Measurements from ENCODE around the gene ZNF471. TPM values are rescaled to one million over a fixed set of nuclear protein-coding genes. Genes with fewer than 3 reads are reported as not detected.
A peak's percentile ranks its signal among the peaks of the same experiment; 100 is the strongest.

Gene ZNF471
- total RNA-seq, 3 donors from 2014 or later = 5.9 to 12.0 (median 8.2) TPM

GRCh38 chr19:56547535-56547934 is 39.9 kb downstream of the ZNF471 start:
- H3K4me3 ChIP-seq = no peak overlapping the region
- DNase-seq (ENCODE audit: low spot score in 2 of 2) = no peak
- H3K27ac ChIP-seq = no peak overlapping the region
- intact Hi-C loops (cut with DNase I; ENCODE audit: low total_unique reads) = no loop called here
- peaks cover 70 to 98% of the 10 kb centered on the region in 2 donors for H3K9me3 ChIP-seq
- no peaks in the 10 kb centered on the region for H3K4me1 ChIP-seq
- H3K27me3 ChIP-seq = no peaks in the 10 kb centered on the region
- TF ChIP-seq POLR2A (IDR thresholded peaks at IDR 0.05) (no peak), POLR2AphosphoS5 (IDR thresholded peaks at IDR 0.05) (no peak)
- TF ChIP-seq, protein P1, sequence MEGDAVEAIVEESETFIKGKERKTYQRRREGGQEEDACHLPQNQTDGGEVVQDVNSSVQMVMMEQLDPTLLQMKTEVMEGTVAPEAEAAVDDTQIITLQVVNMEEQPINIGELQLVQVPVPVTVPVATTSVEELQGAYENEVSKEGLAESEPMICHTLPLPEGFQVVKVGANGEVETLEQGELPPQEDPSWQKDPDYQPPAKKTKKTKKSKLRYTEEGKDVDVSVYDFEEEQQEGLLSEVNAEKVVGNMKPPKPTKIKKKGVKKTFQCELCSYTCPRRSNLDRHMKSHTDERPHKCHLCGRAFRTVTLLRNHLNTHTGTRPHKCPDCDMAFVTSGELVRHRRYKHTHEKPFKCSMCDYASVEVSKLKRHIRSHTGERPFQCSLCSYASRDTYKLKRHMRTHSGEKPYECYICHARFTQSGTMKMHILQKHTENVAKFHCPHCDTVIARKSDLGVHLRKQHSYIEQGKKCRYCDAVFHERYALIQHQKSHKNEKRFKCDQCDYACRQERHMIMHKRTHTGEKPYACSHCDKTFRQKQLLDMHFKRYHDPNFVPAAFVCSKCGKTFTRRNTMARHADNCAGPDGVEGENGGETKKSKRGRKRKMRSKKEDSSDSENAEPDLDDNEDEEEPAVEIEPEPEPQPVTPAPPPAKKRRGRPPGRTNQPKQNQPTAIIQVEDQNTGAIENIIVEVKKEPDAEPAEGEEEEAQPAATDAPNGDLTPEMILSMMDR (IDR thresholded peaks at IDR 0.05) = no peak
- peaks cover 46% of the 10 kb centered on the region for H3K36me3 ChIP-seq

GRCh38 chr19:56554272-56554869 is 46.7 kb downstream of the ZNF471 start:
- H3K4me1 ChIP-seq = no peaks in the 10 kb centered on the region
- no peaks in the 10 kb centered on the region for H3K27me3 ChIP-seq
- no peak overlapping the region for H3K27ac ChIP-seq
- H3K9me3 ChIP-seq = peaks cover 77 to 98% of the 10 kb centered on the region in 2 donors
- DNase-seq (ENCODE audit: low spot score in 2 of 2) = no peak
- peaks cover 32% of the 10 kb centered on the region for H3K36me3 ChIP-seq
- TF ChIP-seq POLR2AphosphoS5 (IDR thresholded peaks at IDR 0.05) (no peak), POLR2A (IDR thresholded peaks at IDR 0.05) (no peak)
- TF ChIP-seq, protein P1 (IDR thresholded peaks at IDR 0.05) = no peak
- H3K4me3 ChIP-seq = peak overlapping the region in 1 of 3 donors; percentile 19
- intact Hi-C loops (cut with DNase I; ENCODE audit: low total_unique reads) = no loop called here

GRCh38 chr19:56562766-56563165 is 55.1 kb downstream of the ZNF471 start:
- Histone ChIP-seq H3K4me1 (no peaks in the 10 kb centered on the region), H3K4me3 (no peak overlapping the region), H3K36me3 (no peaks in the 10 kb centered on the region), H3K9me3 (peaks cover 76 to 79% of the 10 kb centered on the region in 2 donors), H3K27me3 (no peaks in the 10 kb centered on the region), H3K27ac (no peak overlapping the region)
- intact Hi-C loops (cut with DNase I; ENCODE audit: low total_unique reads) = no loop called here
- no peak for DNase-seq (ENCODE audit: low spot score in 2 of 2)
- TF ChIP-seq POLR2AphosphoS5 (IDR thresholded peaks at IDR 0.05) = no peak
- no peak for TF ChIP-seq POLR2A (IDR thresholded peaks at IDR 0.05)
- TF ChIP-seq, protein P1 (IDR thresholded peaks at IDR 0.05) = no peak

DNA sequence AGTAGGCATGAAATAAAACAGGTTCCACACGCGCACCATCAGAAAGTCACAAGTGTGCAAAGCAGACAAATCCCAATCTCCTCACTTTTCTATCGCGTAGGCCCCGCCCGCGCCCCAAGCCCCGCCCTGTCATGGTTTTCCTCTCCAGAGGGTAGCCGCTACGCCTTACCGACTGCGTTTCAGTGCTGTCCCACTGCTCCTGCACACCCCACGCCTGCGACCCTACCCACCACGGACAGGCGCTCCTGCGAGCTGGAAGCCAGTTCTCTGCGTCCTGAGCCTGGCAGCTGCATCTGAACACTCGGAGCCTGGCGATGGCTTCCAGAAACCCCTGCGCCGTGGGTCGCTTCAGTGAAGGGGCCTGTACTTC is 59.2 kb downstream of the ZNF471 start:
- Histone ChIP-seq H3K27ac (peak overlapping the region; percentile 74 to 87), H3K9me3 (peaks cover 74 to 75% of the 10 kb centered on the region in 2 donors), H3K27me3 (no peaks in the 10 kb centered on the region), H3K4me3 (peak overlapping the region; percentile 82 to 96 (median 90)), H3K36me3 (peaks cover 8% of the 10 kb centered on the region), H3K4me1 (no peaks in the 10 kb centered on the region)
- peak; percentile 20 to 52 for DNase-seq (ENCODE audit: low spot score in 2 of 2)
- intact Hi-C loops (cut with DNase I; ENCODE audit: low total_unique reads) = no loop called here
- no peak for TF ChIP-seq POLR2AphosphoS5 (IDR thresholded peaks at IDR 0.05)
- TF ChIP-seq, protein P1 (IDR thresholded peaks at IDR 0.05) = no peak
- TF ChIP-seq POLR2A (IDR thresholded peaks at IDR 0.05) = no peak

DNA sequence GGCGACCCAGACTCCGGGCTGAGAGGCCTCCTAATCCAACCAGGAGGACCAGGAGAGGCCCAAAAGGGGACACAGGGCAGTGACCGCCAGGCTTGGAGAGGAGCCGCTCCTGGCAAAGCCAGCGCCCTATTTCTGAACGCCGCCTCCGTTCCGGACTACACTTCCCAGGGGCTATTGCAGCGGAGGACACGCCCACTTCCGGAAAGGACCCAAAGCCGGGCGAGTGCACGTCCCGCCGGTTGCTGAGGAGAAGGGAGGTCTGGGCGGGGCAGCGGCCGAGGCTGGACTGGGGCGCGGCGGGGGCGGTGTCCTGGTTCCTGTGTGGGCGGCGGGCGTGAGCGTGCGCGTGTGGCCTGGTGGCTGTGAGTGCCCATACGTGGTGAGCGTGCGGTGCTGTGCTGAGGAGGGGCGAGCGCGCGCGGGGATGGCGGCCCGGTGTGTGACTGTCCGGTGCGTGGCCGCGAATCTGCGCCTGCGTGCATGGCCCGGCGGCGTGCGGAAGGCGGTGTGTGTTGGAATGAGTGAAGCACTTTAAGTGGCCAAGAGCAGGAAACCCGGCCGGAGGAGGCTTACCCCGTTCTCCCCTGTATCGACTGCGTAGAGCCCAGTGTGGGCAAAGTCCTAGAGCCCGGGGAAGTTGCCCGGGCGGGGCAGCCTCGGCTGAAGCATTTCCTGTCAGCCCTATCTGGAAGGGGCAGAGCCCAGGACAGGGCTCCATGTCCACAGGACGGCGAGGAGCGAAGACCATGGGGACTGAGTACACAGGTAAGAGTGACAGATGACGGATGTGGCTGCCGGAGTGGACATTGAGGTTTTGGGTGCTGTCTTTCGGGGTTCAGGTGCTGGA is 59.8 kb downstream of the ZNF471 start, which contains the start of gene ZNF470:
Gene ZNF470 (plus strand): TSS at position 195 of the 847 bp plus-strand sequence. CDS start 2,844 bp downstream, outside the sequence.
- H3K4me3 ChIP-seq = peak within 1 kb of the TSS; percentile 82 to 96 (median 90)
- no peaks in the 10 kb centered on the region for H3K27me3 ChIP-seq
- peak within 1 kb of the TSS; percentile 74 to 87 for H3K27ac ChIP-seq
- H3K4me1 ChIP-seq = no peaks in the 10 kb centered on the region
- TF ChIP-seq, protein P1 (IDR thresholded peaks at IDR 0.05) = no peak
- TF ChIP-seq POLR2A (IDR thresholded peaks at IDR 0.05) (no peak), POLR2AphosphoS5 (IDR thresholded peaks at IDR 0.05) (peak; percentile 35 to 62 (median 59))
- intact Hi-C loops (cut with DNase I; ENCODE audit: low total_unique reads) = no loop called here
- peaks cover 8% of the 10 kb centered on the region for H3K36me3 ChIP-seq
- DNase-seq (ENCODE audit: low spot score in 2 of 2) = peak; percentile 91 to 95
- H3K9me3 ChIP-seq = peaks cover 74 to 75% of the 10 kb centered on the region in 2 donors

Measured in breast epithelium (tissue), 4 donors.